GM23338 (cell line): ENCODE results near the gene KCNJ10. TPM values are rescaled to one million over a fixed set of nuclear protein-coding genes. Genes with fewer than 3 reads are reported as not detected.

Experiments used
- ATAC-seq: fragments of 200-7000 bp; cut with Tn5 transposase; 3 replicates; pipeline ENCODE4 v1.9.1; 2020
- DNase-seq: peaks from one replicate; pipeline ENCODE4 v3.0.0-alpha.2; 2015; ENCODE audit warnings: low spot score
- H2AFZ ChIP-seq: fragments of 200-600 bp; sonication (generic); 2 replicates; pipeline ENCODE4 v1.8.0; 2016; ENCODE audit warnings: antibody characterized with exemption, mild to moderate bottlenecking, moderate library complexity
- H3F3A ChIP-seq: fragments of 200-600 bp; sonication (generic); replicated peaks from 2 replicates; pipeline ENCODE4 v1.8.0; 2017; ENCODE audit warnings: antibody characterized with exemption, mixed run types, low read depth
- H3K27ac ChIP-seq: fragments of 200-600 bp; sonication (generic); 2 replicates; pipeline ENCODE4 v1.6.1; 2016; ENCODE audit warnings: low read depth
- H3K27me3 ChIP-seq: fragments of 200-600 bp; sonication (generic); 2 replicates; pipeline ENCODE4 v1.8.0; 2016; ENCODE audit warnings: mild to moderate bottlenecking, mixed run types, moderate library complexity; ENCODE audit not compliant: insufficient read depth
- H3K36me3 ChIP-seq: fragments of 200-600 bp; sonication (generic); 2 replicates; pipeline ENCODE4 v1.8.0; 2016; ENCODE audit warnings: mild to moderate bottlenecking; ENCODE audit not compliant: insufficient read depth
- H3K4me1 ChIP-seq: fragments of 200-600 bp; sonication (generic); 2 replicates; pipeline ENCODE4 v1.8.0; 2016; ENCODE audit warnings: mild to moderate bottlenecking, moderate library complexity; ENCODE audit not compliant: insufficient read depth
- H3K4me2 ChIP-seq: fragments of 200-600 bp; sonication (generic); 2 replicates; pipeline ENCODE4 v1.7.1; 2017; ENCODE audit warnings: mixed run types
- H3K4me3 ChIP-seq: fragments of 200-600 bp; sonication (generic); 2 replicates; pipeline ENCODE4 v1.6.1; 2016; ENCODE audit warnings: mixed run types
- H3K79me2 ChIP-seq: fragments of 200-600 bp; sonication (generic); replicated peaks from 2 replicates; pipeline ENCODE4 v1.8.0; 2017; ENCODE audit warnings: mild to moderate bottlenecking; ENCODE audit not compliant: insufficient read depth
- H3K9me2 ChIP-seq: fragments of 200-600 bp; sonication (generic); 2 replicates; pipeline ENCODE4 v1.8.0; 2017; ENCODE audit not compliant: insufficient read depth
- H4K20me1 ChIP-seq: fragments of 200-600 bp; sonication (generic); replicated peaks from 2 replicates; pipeline ENCODE4 v1.8.0; 2017; ENCODE audit warnings: mild to moderate bottlenecking; ENCODE audit not compliant: insufficient read depth
- H3K27ac Mint-ChIP-seq: 2 replicates; pipeline ENCODE4 v1.8.0; 2020; ENCODE audit warnings: inconsistent platforms, mild to moderate bottlenecking, moderate library complexity, mixed read lengths
- H3K27me3 Mint-ChIP-seq: 3 replicates; pipeline ENCODE4 v1.8.0; 2022; ENCODE audit warnings: low read depth, mild to moderate bottlenecking, moderate library complexity, mixed read lengths, inconsistent platforms; ENCODE audit not compliant: insufficient read depth, poor library complexity
- H3K36me3 Mint-ChIP-seq: 3 replicates; pipeline ENCODE4 v1.8.0; 2021; ENCODE audit warnings: low read depth, mild to moderate bottlenecking, inconsistent platforms, moderate library complexity, mixed read lengths
- H3K4me1 Mint-ChIP-seq: 3 replicates; pipeline ENCODE4 v1.8.0; 2020; ENCODE audit warnings: mild to moderate bottlenecking, inconsistent platforms, mixed read lengths
- H3K4me3 Mint-ChIP-seq: 3 replicates; pipeline ENCODE4 v1.8.0; 2021; ENCODE audit warnings: moderate library complexity, mild to moderate bottlenecking, inconsistent platforms, mixed read lengths
- H3K9me3 Mint-ChIP-seq: 3 replicates; pipeline ENCODE4 v1.8.0; 2020; ENCODE audit warnings: moderate library complexity, mild to moderate bottlenecking, inconsistent platforms, mixed read lengths
- CREB1 ChIP-seq: fragments of 250-450 bp; sonication (Bioruptor Pico); IDR thresholded peaks from 2 replicates; pipeline ENCODE4 v1.5.0; 2020; ENCODE audit warnings: low read depth, mild to moderate bottlenecking, moderate library complexity
- EZH2 ChIP-seq: fragments of 200-600 bp; sonication (generic); IDR thresholded peaks from one replicate; pipeline ENCODE4 v1.8.0; 2017; ENCODE audit warnings: antibody characterized with exemption, mild to moderate bottlenecking, low read depth; ENCODE audit not compliant: unreplicated experiment
- EZH2phosphoT487 ChIP-seq: fragments of 200-600 bp; sonication (generic); IDR thresholded peaks from one replicate; pipeline ENCODE4 v1.8.1; 2018; ENCODE audit warnings: antibody characterized with exemption; ENCODE audit not compliant: unreplicated experiment
- NANOG ChIP-seq: IDR thresholded peaks from 2 replicates; pipeline ENCODE4 v1.6.1; 2016; ENCODE audit warnings: antibody characterized with exemption, borderline replicate concordance
- STAT1 ChIP-seq: IDR thresholded peaks from one replicate; pipeline ENCODE4 v1.6.1; 2016; ENCODE audit warnings: antibody characterized with exemption; ENCODE audit not compliant: unreplicated experiment
- polyA plus RNA-seq: library from polyadenylated mRNA; unstranded; fragments of >200 nt; fragmentation: Nextera tagmentation; extraction: Ambion mirVana; gene quantifications from 2 replicates; pipeline ENCODE4 v1.2.1, GENCODE V29; 2016
- total RNA-seq: library from RNA; depleted of rRNA; stranded (reverse); fragments of >200 nt; shearing (Covaris generic); gene quantifications from 2 replicates; pipeline ENCODE4 v1.2.3, GENCODE V29; 2014
- TF ChIP-seq, protein P1 (sequence below): fragments of 250-450 bp; sonication (Bioruptor Pico); IDR thresholded peaks from 2 replicates; pipeline ENCODE4 v1.5.0; 2020; ENCODE audit warnings: mild to moderate bottlenecking, moderate library complexity
- TF ChIP-seq, protein P2 (sequence below): IDR thresholded peaks from one replicate; pipeline ENCODE4 v1.6.1; 2018; ENCODE audit warnings: antibody characterized with exemption; ENCODE audit not compliant: unreplicated experiment

Gene KCNJ10
- total and polyA plus RNA-seq, 2 experiments from 2014 or later: 1.4 to 2.8 TPM

DNA sequence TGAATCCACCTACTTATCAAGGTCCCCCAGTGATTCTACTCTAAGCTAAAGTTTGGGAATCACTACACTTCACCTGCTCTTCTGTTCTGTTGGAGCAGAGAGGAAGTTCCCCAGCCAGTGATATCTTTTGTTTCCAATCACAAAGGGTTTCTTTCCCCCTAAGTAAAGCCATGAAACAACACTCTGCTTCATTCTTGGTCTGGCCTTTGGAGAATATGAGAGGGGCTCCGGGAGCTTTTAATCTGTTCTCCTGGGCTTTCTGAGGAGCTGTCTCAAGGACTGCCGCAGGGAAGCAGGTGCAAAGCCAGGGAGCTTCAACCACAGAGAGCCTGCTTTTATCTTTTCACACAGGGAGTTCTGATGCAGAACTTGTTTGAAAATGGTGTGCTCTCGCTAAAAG, 105.8 kb downstream of the KCNJ10 start (continued):
- TF ChIP-seq, protein P1, sequence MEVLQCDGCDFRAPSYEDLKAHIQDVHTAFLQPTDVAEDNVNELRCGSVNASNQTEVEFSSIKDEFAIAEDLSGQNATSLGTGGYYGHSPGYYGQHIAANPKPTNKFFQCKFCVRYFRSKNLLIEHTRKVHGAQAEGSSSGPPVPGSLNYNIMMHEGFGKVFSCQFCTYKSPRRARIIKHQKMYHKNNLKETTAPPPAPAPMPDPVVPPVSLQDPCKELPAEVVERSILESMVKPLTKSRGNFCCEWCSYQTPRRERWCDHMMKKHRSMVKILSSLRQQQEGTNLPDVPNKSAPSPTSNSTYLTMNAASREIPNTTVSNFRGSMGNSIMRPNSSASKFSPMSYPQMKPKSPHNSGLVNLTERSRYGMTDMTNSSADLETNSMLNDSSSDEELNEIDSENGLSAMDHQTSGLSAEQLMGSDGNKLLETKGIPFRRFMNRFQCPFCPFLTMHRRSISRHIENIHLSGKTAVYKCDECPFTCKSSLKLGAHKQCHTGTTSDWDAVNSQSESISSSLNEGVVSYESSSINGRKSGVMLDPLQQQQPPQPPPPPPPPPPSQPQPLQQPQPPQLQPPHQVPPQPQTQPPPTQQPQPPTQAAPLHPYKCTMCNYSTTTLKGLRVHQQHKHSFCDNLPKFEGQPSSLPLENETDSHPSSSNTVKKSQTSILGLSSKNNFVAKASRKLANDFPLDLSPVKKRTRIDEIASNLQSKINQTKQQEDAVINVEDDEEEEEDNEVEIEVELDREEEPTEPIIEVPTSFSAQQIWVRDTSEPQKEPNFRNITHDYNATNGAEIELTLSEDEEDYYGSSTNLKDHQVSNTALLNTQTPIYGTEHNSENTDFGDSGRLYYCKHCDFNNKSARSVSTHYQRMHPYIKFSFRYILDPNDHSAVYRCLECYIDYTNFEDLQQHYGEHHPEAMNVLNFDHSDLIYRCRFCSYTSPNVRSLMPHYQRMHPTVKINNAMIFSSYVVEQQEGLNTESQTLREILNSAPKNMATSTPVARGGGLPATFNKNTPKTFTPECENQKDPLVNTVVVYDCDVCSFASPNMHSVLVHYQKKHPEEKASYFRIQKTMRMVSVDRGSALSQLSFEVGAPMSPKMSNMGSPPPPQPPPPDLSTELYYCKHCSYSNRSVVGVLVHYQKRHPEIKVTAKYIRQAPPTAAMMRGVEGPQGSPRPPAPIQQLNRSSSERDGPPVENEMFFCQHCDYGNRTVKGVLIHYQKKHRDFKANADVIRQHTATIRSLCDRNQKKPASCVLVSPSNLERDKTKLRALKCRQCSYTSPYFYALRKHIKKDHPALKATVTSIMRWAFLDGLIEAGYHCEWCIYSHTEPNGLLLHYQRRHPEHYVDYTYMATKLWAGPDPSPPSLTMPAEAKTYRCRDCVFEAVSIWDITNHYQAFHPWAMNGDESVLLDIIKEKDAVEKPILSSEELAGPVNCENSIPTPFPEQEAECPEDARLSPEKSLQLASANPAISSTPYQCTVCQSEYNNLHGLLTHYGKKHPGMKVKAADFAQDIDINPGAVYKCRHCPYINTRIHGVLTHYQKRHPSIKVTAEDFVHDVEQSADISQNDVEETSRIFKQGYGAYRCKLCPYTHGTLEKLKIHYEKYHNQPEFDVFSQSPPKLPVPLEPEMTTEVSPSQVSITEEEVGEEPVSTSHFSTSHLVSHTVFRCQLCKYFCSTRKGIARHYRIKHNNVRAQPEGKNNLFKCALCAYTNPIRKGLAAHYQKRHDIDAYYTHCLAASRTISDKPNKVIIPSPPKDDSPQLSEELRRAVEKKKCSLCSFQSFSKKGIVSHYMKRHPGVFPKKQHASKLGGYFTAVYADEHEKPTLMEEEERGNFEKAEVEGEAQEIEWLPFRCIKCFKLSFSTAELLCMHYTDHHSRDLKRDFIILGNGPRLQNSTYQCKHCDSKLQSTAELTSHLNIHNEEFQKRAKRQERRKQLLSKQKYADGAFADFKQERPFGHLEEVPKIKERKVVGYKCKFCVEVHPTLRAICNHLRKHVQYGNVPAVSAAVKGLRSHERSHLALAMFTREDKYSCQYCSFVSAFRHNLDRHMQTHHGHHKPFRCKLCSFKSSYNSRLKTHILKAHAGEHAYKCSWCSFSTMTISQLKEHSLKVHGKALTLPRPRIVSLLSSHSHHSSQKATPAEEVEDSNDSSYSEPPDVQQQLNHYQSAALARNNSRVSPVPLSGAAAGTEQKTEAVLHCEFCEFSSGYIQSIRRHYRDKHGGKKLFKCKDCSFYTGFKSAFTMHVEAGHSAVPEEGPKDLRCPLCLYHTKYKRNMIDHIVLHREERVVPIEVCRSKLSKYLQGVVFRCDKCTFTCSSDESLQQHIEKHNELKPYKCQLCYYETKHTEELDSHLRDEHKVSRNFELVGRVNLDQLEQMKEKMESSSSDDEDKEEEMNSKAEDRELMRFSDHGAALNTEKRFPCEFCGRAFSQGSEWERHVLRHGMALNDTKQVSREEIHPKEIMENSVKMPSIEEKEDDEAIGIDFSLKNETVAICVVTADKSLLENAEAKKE (CRISPR knock-in tag): no peak
- TF ChIP-seq EZH2phosphoT487 (no peak), STAT1 (no peak)

DNA sequence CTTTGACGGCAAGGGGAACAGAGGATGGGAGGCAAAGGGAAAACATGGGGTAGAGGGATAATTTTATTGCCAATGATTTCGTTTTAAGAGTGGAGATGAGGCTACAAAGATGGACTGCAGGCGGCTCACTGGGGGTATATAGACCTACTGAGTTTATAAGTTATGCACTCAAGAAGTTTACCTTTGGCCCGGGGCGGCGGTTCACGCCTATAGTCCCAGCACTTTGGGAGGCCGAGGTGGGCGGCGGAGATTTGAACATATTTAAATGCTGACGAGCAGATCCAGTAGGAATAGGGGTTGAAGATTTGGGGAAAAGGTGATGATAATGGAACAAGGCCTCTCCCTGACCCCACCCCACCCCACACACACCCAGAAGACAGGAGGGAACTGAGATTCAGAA, 107.8 kb downstream of the KCNJ10 start:
- no peak overlapping the region for H3K4me3 ChIP-seq
- ATAC-seq (no peak), DNase-seq (no peak)
- peaks cover 4% of the 10 kb centered on the region for H3K27me3 Mint-ChIP-seq
- H3K4me3 Mint-ChIP-seq: no peak overlapping the region
- H3K4me2 ChIP-seq: no peak overlapping the region
- TF ChIP-seq EZH2 (no peak), CREB1 (no peak), NANOG (no peak)
- TF ChIP-seq, protein P2, sequence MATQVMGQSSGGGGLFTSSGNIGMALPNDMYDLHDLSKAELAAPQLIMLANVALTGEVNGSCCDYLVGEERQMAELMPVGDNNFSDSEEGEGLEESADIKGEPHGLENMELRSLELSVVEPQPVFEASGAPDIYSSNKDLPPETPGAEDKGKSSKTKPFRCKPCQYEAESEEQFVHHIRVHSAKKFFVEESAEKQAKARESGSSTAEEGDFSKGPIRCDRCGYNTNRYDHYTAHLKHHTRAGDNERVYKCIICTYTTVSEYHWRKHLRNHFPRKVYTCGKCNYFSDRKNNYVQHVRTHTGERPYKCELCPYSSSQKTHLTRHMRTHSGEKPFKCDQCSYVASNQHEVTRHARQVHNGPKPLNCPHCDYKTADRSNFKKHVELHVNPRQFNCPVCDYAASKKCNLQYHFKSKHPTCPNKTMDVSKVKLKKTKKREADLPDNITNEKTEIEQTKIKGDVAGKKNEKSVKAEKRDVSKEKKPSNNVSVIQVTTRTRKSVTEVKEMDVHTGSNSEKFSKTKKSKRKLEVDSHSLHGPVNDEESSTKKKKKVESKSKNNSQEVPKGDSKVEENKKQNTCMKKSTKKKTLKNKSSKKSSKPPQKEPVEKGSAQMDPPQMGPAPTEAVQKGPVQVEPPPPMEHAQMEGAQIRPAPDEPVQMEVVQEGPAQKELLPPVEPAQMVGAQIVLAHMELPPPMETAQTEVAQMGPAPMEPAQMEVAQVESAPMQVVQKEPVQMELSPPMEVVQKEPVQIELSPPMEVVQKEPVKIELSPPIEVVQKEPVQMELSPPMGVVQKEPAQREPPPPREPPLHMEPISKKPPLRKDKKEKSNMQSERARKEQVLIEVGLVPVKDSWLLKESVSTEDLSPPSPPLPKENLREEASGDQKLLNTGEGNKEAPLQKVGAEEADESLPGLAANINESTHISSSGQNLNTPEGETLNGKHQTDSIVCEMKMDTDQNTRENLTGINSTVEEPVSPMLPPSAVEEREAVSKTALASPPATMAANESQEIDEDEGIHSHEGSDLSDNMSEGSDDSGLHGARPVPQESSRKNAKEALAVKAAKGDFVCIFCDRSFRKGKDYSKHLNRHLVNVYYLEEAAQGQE: no peak
- no peaks in the 10 kb centered on the region for H3F3A ChIP-seq
- no peaks in the 10 kb centered on the region for H3K36me3 ChIP-seq
- H3K27me3 ChIP-seq: no peaks in the 10 kb centered on the region
- H3K9me2 ChIP-seq: no peaks in the 10 kb centered on the region
- no peaks in the 10 kb centered on the region for H3K9me3 Mint-ChIP-seq
- no peaks in the 10 kb centered on the region for H3K36me3 Mint-ChIP-seq
- no peak overlapping the region for H2AFZ ChIP-seq
- peaks cover 2% of the 10 kb centered on the region for H3K4me1 Mint-ChIP-seq
- H3K27ac Mint-ChIP-seq: no peak overlapping the region
- no peaks in the 10 kb centered on the region for H4K20me1 ChIP-seq
- H3K4me1 ChIP-seq: peaks cover 9% of the 10 kb centered on the region; the same call in 1 of the 2 replicates
- no peak overlapping the region for H3K27ac ChIP-seq
- no peaks in the 10 kb centered on the region for H3K79me2 ChIP-seq
